Stimulated activated CD4-positive, alpha-beta T cell treated with anti-CD3 and anti-CD28 coated beads, Interleukin-4, amount 100 ng/mL, for 1 hour (primary cell): ENCODE measurements around the gene REEP1.

Experiments used
- DNase-seq: peaks from one replicate; pipeline ENCODE4 v3.0.0-alpha.2; 2020

REEP1 gene

GRCh38 chr2:86193901-86194567 lies 143.4 kb downstream of the REEP1 start:
- DNase-seq = no peak

GRCh38 chr2:86189782-86190416 lies 147.5 kb downstream of the REEP1 start:
- DNase-seq = no peak

GRCh38 chr2:86186431-86186830 lies 151.0 kb downstream of the REEP1 start:
- no peak for DNase-seq

GRCh38 chr2:86185517-86186212 lies 151.8 kb downstream of the REEP1 start:
- DNase-seq = no peak

GRCh38 chr2:86176597-86176996 lies 160.8 kb downstream of the REEP1 start:
- no peak for DNase-seq

- no peak for DNase-seq
Observed at GRCh38 chr2:86175828-86176227, 161.6 kb downstream of the REEP1 start.

GRCh38 chr2:86174445-86174844 lies 163.0 kb downstream of the REEP1 start:
- DNase-seq = no peak

GRCh38 chr2:86172610-86173009 lies 164.8 kb downstream of the REEP1 start:
- DNase-seq = no peak

- DNase-seq = no peak
Observed at GRCh38 chr2:86171295-86171694, 166.1 kb downstream of the REEP1 start.

- no peak for DNase-seq
Observed at GRCh38 chr2:86170449-86170848, 167.0 kb downstream of the REEP1 start.
